WTC11 (cell line): ENCODE results near the gene EIF4G3. TPM values are rescaled to one million over a fixed set of nuclear protein-coding genes. Genes with fewer than 3 reads are reported as not detected.

Experiments used
- ATAC-seq: fragments of 200-7000 bp; cut with Tn5 transposase; 2 replicates; pipeline ENCODE4 v1.10.0; 2021; ENCODE audit warnings: mild to moderate bottlenecking, moderate library complexity
- CTCF ChIA-PET: fragments of 300-600 bp; sonication (Branson Sonifier 250); formaldehyde crosslinking; loops from one replicate; lab custom pipeline; 2021; ENCODE audit warnings: antibody characterized with exemption; lab: Charles Lee
- POLR2A ChIA-PET: fragments of 350-600 bp; sonication (Branson Sonifier 250); formaldehyde crosslinking; loops from one replicate; lab custom pipeline; 2021; ENCODE audit warnings: antibody characterized with exemption; lab: Charles Lee
- DNase-seq: peaks from one replicate; pipeline ENCODE4 v3.0.0; 2021; ENCODE audit warnings: low spot score
- H3K27ac Mint-ChIP-seq: 2 replicates; pipeline ENCODE4 v1.8.0; 2021; ENCODE audit warnings: mixed read lengths
- H3K27me3 Mint-ChIP-seq: 2 replicates; pipeline ENCODE4 v1.8.0; 2021; ENCODE audit warnings: low read depth, mild to moderate bottlenecking, moderate library complexity, mixed read lengths
- H3K36me3 Mint-ChIP-seq: 2 replicates; pipeline ENCODE4 v1.8.0; 2021; ENCODE audit warnings: mixed read lengths
- H3K4me1 Mint-ChIP-seq: 2 replicates; pipeline ENCODE4 v1.8.0; 2022; ENCODE audit warnings: mixed read lengths
- H3K4me3 Mint-ChIP-seq: 2 replicates; pipeline ENCODE4 v1.8.0; 2021; ENCODE audit warnings: mild to moderate bottlenecking, moderate library complexity, mixed read lengths
- H3K9me3 Mint-ChIP-seq: 2 replicates; pipeline ENCODE4 v1.8.0; 2021; ENCODE audit warnings: mixed read lengths
- ARID4B ChIP-seq: sonication (generic); formaldehyde crosslinking; IDR thresholded peaks from 2 replicates; pipeline ENCODE4 v1.8.0; 2023; ENCODE audit warnings: missing genetic modification reagents, mild to moderate bottlenecking, borderline replicate concordance
- JUN ChIP-seq: sonication (generic); formaldehyde crosslinking; IDR thresholded peaks from 2 replicates; pipeline ENCODE4 v1.8.0; 2023; ENCODE audit warnings: mild to moderate bottlenecking, missing genetic modification reagents
- NFATC4 ChIP-seq: fragments of 250-450 bp; sonication (Bioruptor Pico); IDR thresholded peaks from 2 replicates; pipeline ENCODE4 v1.9.0; 2021; ENCODE audit warnings: mild to moderate bottlenecking
- SMAD3 ChIP-seq: sonication (generic); formaldehyde crosslinking; IDR thresholded peaks from 2 replicates; pipeline ENCODE4 v1.8.0; 2022; ENCODE audit warnings: missing genetic modification reagents, mild to moderate bottlenecking, borderline replicate concordance
- total RNA-seq: library from RNA; stranded (reverse); gene quantifications from 3 replicates; pipeline ENCODE4 v1.2.3, GENCODE V29; 2021
- TF ChIP-seq, protein P1 (sequence below): sonication (generic); formaldehyde crosslinking; IDR thresholded peaks from 2 replicates; pipeline ENCODE4 v1.8.1; 2022; ENCODE audit warnings: low read depth, missing genetic modification reagents, borderline replicate concordance
- TF ChIP-seq, protein P2 (sequence below): fragments of 200-600 bp; IDR thresholded peaks from 2 replicates; pipeline ENCODE4 v1.8.0; 2022; ENCODE audit warnings: antibody characterized with exemption
- TF ChIP-seq, protein P3 (sequence below): sonication (generic); formaldehyde crosslinking; conservative IDR thresholded peaks from 2 replicates; pipeline ENCODE4 v1.8.1; 2023; ENCODE audit warnings: mild to moderate bottlenecking, low read depth, missing genetic modification reagents, moderate library complexity
- TF ChIP-seq, protein P4 (sequence below): sonication (generic); formaldehyde crosslinking; IDR thresholded peaks from 2 replicates; pipeline ENCODE4 v1.8.1; 2023; ENCODE audit warnings: mild to moderate bottlenecking, missing genetic modification reagents, moderate library complexity
- TF ChIP-seq, protein P5 (sequence below): fragments of 250-450 bp; sonication (Bioruptor Pico); IDR thresholded peaks from 2 replicates; pipeline ENCODE4 v1.9.0; 2021; ENCODE audit warnings: moderate library complexity, mild to moderate bottlenecking, inconsistent platforms, borderline replicate concordance
- TF ChIP-seq, protein P6 (sequence below): sonication (generic); formaldehyde crosslinking; IDR thresholded peaks from 2 replicates; pipeline ENCODE4 v1.8.1; 2022; ENCODE audit warnings: low read depth, mild to moderate bottlenecking, moderate library complexity, missing genetic modification reagents, borderline replicate concordance

Gene EIF4G3
- total RNA-seq, 1 experiment from 2014 or later, result 77.7 TPM

- TF ChIP-seq ARID4B (CRISPR knock-in tag) (no peak), SMAD3 (CRISPR knock-in tag) (no peak)
- TF ChIP-seq, protein P1, sequence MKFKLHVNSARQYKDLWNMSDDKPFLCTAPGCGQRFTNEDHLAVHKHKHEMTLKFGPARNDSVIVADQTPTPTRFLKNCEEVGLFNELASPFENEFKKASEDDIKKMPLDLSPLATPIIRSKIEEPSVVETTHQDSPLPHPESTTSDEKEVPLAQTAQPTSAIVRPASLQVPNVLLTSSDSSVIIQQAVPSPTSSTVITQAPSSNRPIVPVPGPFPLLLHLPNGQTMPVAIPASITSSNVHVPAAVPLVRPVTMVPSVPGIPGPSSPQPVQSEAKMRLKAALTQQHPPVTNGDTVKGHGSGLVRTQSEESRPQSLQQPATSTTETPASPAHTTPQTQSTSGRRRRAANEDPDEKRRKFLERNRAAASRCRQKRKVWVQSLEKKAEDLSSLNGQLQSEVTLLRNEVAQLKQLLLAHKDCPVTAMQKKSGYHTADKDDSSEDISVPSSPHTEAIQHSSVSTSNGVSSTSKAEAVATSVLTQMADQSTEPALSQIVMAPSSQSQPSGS (CRISPR knock-in tag), result no peak
Observed at GRCh38 chr1:20819818-20820217, 356.9 kb downstream of the EIF4G3 start (continued).

DNA sequence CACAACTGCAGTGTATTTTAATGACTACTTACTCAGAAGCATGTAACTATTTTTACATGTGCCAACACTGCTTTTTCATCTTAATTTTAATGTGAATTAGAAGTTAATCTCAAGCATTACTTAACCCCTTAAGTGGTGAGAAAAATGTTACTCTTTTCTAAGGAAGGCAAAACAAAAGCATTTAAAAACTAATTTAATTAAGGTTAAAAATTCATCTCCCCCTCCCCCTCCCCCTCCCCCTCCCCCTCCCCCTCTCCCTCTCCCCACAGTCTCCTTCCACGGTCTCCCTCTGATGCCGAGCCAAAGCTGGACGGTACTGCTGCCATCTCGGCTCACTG lies 362.2 kb downstream of the EIF4G3 start:
- DNase-seq (no peak), ATAC-seq (no peak)
- ChIA-PET POLR2A (no interaction called here), CTCF (no interaction called here)
- Mint-ChIP-seq H3K4me1 (no peaks in the 10 kb centered on the region), H3K9me3 (no peaks in the 10 kb centered on the region), H3K4me3 (no peak overlapping the region), H3K27me3 (no peaks in the 10 kb centered on the region), H3K27ac (no peak overlapping the region), H3K36me3 (peaks cover 32% of the 10 kb centered on the region)
- TF ChIP-seq JUN (CRISPR knock-in tag) (no peak), SMAD3 (CRISPR knock-in tag) (no peak), NFATC4 (CRISPR knock-in tag) (no peak)
- TF ChIP-seq, protein P2, sequence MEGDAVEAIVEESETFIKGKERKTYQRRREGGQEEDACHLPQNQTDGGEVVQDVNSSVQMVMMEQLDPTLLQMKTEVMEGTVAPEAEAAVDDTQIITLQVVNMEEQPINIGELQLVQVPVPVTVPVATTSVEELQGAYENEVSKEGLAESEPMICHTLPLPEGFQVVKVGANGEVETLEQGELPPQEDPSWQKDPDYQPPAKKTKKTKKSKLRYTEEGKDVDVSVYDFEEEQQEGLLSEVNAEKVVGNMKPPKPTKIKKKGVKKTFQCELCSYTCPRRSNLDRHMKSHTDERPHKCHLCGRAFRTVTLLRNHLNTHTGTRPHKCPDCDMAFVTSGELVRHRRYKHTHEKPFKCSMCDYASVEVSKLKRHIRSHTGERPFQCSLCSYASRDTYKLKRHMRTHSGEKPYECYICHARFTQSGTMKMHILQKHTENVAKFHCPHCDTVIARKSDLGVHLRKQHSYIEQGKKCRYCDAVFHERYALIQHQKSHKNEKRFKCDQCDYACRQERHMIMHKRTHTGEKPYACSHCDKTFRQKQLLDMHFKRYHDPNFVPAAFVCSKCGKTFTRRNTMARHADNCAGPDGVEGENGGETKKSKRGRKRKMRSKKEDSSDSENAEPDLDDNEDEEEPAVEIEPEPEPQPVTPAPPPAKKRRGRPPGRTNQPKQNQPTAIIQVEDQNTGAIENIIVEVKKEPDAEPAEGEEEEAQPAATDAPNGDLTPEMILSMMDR, result no peak
- TF ChIP-seq, protein P3, sequence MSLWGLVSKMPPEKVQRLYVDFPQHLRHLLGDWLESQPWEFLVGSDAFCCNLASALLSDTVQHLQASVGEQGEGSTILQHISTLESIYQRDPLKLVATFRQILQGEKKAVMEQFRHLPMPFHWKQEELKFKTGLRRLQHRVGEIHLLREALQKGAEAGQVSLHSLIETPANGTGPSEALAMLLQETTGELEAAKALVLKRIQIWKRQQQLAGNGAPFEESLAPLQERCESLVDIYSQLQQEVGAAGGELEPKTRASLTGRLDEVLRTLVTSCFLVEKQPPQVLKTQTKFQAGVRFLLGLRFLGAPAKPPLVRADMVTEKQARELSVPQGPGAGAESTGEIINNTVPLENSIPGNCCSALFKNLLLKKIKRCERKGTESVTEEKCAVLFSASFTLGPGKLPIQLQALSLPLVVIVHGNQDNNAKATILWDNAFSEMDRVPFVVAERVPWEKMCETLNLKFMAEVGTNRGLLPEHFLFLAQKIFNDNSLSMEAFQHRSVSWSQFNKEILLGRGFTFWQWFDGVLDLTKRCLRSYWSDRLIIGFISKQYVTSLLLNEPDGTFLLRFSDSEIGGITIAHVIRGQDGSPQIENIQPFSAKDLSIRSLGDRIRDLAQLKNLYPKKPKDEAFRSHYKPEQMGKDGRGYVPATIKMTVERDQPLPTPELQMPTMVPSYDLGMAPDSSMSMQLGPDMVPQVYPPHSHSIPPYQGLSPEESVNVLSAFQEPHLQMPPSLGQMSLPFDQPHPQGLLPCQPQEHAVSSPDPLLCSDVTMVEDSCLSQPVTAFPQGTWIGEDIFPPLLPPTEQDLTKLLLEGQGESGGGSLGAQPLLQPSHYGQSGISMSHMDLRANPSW (CRISPR knock-in tag), result no peak
- TF ChIP-seq, protein P4, sequence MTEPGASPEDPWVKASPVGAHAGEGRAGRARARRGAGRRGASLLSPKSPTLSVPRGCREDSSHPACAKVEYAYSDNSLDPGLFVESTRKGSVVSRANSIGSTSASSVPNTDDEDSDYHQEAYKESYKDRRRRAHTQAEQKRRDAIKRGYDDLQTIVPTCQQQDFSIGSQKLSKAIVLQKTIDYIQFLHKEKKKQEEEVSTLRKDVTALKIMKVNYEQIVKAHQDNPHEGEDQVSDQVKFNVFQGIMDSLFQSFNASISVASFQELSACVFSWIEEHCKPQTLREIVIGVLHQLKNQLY (CRISPR knock-in tag), result no peak
- TF ChIP-seq, protein P5, sequence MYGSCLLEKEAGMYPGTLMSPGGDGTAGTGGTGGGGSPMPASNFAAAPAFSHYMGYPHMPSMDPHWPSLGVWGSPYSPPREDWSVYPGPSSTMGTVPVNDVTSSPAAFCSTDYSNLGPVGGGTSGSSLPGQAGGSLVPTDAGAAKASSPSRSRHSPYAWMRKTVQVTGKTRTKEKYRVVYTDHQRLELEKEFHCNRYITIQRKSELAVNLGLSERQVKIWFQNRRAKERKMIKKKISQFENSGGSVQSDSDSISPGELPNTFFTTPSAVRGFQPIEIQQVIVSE (CRISPR knock-in tag), result no peak
- TF ChIP-seq, protein P6, sequence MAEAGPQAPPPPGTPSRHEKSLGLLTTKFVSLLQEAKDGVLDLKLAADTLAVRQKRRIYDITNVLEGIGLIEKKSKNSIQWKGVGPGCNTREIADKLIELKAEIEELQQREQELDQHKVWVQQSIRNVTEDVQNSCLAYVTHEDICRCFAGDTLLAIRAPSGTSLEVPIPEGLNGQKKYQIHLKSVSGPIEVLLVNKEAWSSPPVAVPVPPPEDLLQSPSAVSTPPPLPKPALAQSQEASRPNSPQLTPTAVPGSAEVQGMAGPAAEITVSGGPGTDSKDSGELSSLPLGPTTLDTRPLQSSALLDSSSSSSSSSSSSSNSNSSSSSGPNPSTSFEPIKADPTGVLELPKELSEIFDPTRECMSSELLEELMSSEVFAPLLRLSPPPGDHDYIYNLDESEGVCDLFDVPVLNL (CRISPR knock-in tag), result no peak
